ENCODE results near the gene CNN2.
A peak's percentile ranks its signal among the peaks of the same experiment; 100 is the strongest.

The CNN2 gene

DNA sequence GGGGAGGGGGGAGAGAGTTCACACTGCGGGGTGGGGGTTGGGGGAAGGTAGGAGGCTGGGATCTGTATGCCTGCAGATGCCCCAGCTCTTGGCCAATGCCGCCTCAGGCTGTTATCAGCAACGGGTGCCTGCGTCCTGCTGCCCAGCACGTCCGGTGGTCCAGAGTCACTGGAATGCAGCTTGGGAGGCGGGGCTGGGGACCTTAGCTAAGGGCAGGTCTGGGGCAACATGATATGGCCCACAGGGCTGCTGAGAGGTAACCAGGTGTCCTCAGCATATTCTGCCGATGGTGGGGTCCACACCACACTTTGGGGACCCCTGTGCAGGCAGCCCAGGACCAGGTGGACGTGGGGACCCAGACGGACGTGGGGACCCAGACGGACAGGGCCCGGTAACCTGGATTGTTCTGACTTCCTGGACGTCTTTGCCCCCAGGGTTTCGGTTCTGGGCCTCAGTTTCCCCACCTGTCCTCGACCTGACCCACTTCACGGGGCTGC lies 39.9 kb downstream of the CNN2 start:
- Histone ChIP-seq H3K27me3 (ENCODE audit: insufficient read depth, poor library complexity, severe bottlenecking) (no peaks in the 10 kb centered on the region), H3K27ac (replicated peaks) (no peak overlapping the region), H3K4me3 (replicated peaks; ENCODE audit: insufficient read depth, low read length) (peak overlapping the region; percentile 88)
- DNase-seq (ENCODE audit: low read depth in 1 of 2, low spot score in 1 of 2) = no peak
- TF ChIP-seq, protein P1, sequence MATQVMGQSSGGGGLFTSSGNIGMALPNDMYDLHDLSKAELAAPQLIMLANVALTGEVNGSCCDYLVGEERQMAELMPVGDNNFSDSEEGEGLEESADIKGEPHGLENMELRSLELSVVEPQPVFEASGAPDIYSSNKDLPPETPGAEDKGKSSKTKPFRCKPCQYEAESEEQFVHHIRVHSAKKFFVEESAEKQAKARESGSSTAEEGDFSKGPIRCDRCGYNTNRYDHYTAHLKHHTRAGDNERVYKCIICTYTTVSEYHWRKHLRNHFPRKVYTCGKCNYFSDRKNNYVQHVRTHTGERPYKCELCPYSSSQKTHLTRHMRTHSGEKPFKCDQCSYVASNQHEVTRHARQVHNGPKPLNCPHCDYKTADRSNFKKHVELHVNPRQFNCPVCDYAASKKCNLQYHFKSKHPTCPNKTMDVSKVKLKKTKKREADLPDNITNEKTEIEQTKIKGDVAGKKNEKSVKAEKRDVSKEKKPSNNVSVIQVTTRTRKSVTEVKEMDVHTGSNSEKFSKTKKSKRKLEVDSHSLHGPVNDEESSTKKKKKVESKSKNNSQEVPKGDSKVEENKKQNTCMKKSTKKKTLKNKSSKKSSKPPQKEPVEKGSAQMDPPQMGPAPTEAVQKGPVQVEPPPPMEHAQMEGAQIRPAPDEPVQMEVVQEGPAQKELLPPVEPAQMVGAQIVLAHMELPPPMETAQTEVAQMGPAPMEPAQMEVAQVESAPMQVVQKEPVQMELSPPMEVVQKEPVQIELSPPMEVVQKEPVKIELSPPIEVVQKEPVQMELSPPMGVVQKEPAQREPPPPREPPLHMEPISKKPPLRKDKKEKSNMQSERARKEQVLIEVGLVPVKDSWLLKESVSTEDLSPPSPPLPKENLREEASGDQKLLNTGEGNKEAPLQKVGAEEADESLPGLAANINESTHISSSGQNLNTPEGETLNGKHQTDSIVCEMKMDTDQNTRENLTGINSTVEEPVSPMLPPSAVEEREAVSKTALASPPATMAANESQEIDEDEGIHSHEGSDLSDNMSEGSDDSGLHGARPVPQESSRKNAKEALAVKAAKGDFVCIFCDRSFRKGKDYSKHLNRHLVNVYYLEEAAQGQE (IDR thresholded peaks at IDR 0.05; ENCODE audit: insufficient replicate concordance, low read depth) = no peak
- TF ChIP-seq SPI1 (IDR thresholded peaks at IDR 0.05; ENCODE audit: borderline replicate concordance, low read depth) (no peak), GABPA (IDR thresholded peaks at IDR 0.05; ENCODE audit: low read depth) (no peak), CTCF (IDR thresholded peaks at IDR 0.05; ENCODE audit: insufficient read depth, low read length) (no peak), POLR2AphosphoS5 (IDR thresholded peaks at IDR 0.05; ENCODE audit: low read depth) (no peak)

DNA sequence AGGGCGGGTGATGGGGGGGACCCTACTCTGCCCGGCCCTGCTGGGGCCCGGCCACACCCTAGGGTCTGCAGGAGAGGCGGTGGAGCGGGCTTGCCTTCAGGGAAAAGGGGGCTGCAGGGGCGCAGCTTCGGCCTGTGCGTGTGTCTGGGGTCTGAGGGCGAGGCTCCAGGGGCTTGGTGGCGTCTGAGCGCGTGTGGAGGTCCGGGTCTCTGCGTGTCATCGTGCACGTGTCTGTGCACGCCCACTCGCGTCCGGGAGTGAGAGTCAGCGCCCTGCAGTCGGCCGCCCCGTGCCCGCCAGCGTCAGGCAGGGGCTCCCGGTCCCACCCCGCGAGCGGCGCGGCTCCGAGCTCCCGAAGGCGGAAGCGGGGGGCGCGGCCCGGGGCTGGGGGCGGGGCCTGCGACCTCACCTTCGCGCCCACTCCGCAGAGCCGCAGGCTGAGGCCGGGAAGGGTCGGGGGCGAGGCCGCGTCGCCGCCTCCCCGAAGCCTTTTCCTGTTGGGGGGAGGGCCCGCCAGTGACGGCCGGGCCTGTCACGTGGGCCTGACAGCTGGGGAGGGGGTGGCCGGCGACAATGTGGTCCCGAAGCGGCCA lies 40.4 kb downstream of the CNN2 start, which contains the start of gene ARHGAP45:
TSS of gene ARHGAP45 (plus strand) at position 420 of the 593 bp plus-strand sequence. CDS start 239 bp downstream, outside the sequence.
- DNase-seq (ENCODE audit: low read depth in 1 of 2, low spot score in 1 of 2) = peak; percentile 71 to 90
- H3K27ac ChIP-seq (replicated peaks) = peak within 1 kb of the TSS; percentile 98
- TF ChIP-seq SPI1 (IDR thresholded peaks at IDR 0.05; ENCODE audit: borderline replicate concordance, low read depth) = no peak
- TF ChIP-seq, protein P1 (IDR thresholded peaks at IDR 0.05; ENCODE audit: insufficient replicate concordance, low read depth) = no peak
- no peak for TF ChIP-seq POLR2AphosphoS5 (IDR thresholded peaks at IDR 0.05; ENCODE audit: low read depth)
- no peak for TF ChIP-seq GABPA (IDR thresholded peaks at IDR 0.05; ENCODE audit: low read depth)
- TF ChIP-seq CTCF (IDR thresholded peaks at IDR 0.05; ENCODE audit: insufficient read depth, low read length) = no peak
- no peaks in the 10 kb centered on the region for H3K27me3 ChIP-seq (ENCODE audit: insufficient read depth, poor library complexity, severe bottlenecking)
- H3K4me3 ChIP-seq (replicated peaks; ENCODE audit: insufficient read depth, low read length) = peak within 1 kb of the TSS; percentile 88

DNA sequence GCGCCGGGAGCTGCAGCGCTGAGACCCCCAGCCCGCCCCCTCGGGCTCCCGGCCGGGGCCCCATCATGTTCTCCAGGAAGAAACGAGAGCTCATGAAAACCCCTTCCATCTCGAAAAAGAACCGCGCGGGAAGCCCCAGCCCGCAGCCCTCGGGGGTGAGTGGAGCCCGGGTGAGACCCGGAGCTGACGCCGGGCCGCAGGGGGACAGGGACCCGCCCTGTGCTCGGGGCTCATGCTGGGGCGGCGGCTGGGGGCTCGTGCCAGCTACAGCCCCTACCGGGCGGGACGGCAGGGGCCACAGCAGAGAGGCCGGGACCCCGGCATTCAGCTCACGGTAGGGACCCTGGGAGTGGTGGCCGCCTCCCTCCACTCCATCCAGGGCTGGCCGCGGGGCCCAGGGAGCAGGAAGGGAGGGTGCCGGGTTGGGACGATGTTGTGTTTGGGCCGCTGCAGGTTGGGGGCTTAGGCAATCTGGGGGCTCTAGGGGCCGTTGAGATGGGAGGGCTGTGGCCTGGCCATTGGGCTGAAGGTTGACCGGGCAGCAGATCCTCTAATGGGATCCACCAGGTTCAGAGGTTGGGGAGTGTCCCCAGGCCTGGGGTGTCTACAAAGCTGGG lies 41.0 kb downstream of the CNN2 start:
- Histone ChIP-seq H3K27ac (replicated peaks) (peak overlapping the region; percentile 98), H3K27me3 (ENCODE audit: insufficient read depth, poor library complexity, severe bottlenecking) (no peaks in the 10 kb centered on the region), H3K4me3 (replicated peaks; ENCODE audit: insufficient read depth, low read length) (peak overlapping the region; percentile 88)
- TF ChIP-seq POLR2AphosphoS5 (IDR thresholded peaks at IDR 0.05; ENCODE audit: low read depth) (no peak), GABPA (IDR thresholded peaks at IDR 0.05; ENCODE audit: low read depth) (no peak), CTCF (IDR thresholded peaks at IDR 0.05; ENCODE audit: insufficient read depth, low read length) (no peak), SPI1 (IDR thresholded peaks at IDR 0.05; ENCODE audit: borderline replicate concordance, low read depth) (no peak)
- TF ChIP-seq, protein P1 (IDR thresholded peaks at IDR 0.05; ENCODE audit: insufficient replicate concordance, low read depth) = no peak
- peak; percentile 53 to 59 for DNase-seq (ENCODE audit: low read depth in 1 of 2, low spot score in 1 of 2)

Data from HL-60 (cell line).